Keratinocyte (primary cell): Measurements from ENCODE around the gene SS18L1.

Experiments used
- CTCF ChIP-seq, 3 experiments: IDR thresholded peaks in 1 of 3; conservative IDR thresholded peaks in 1 of 3; optimal IDR thresholded peaks in 1 of 3; 2 replicates in 2 of 3; 3 replicates in 1 of 3; pipeline versions ENCODE3 to v1.5.1; 2011; ENCODE audit warnings: low read length in 3 of 3, mild to moderate bottlenecking in 3 of 3, moderate library complexity in 2 of 3, control low read depth in 1 of 3, inconsistent platforms in 1 of 3; ENCODE audit not compliant: insufficient read depth in 2 of 3; ENCODE audit errors: extremely low read depth in 1 of 3
- EZH2 ChIP-seq: IDR thresholded peaks from one replicate; pipeline ENCODE4 v1.6.1; 2012; ENCODE audit warnings: inconsistent platforms, mild to moderate bottlenecking, low read length, moderate library complexity

- no peak for TF ChIP-seq CTCF (optimal IDR thresholded peaks at IDR 0.05 in 1 of 3, IDR thresholded peaks at IDR 0.05 in 1 of 3, conservative IDR thresholded peaks at IDR 0.05 in 1 of 3; ENCODE audit: extremely low read depth in 1 of 3, insufficient read depth in 2 of 3, low read length in 3 of 3)
- no peak for TF ChIP-seq EZH2
Observed at GRCh38 chr20:62104791-62105345, 38.7 kb upstream of the SS18L1 start.
